Thoracic aorta (tissue), 2 donors: ENCODE measurements around the gene TNS2. TPM values are rescaled to one million over a fixed set of nuclear protein-coding genes. Genes with fewer than 3 reads are reported as not detected.

Experiments used
- ATAC-seq: fragments of 150-250 bp; one replicate; pipeline ENCODE4 v1.8.0; 2017; ENCODE audit warnings: low read depth; ENCODE audit not compliant: insufficient number of reproducible peaks, low FRiP score
- DNase-seq: peaks from one replicate; pipeline ENCODE4 v3.0.0-alpha.2; 2020; ENCODE audit warnings: low spot score
- H3K27ac ChIP-seq, 2 donors: fragments of 200-600 bp; sonication (generic); 1 replicate in 1 of 2; 2 replicates in 1 of 2; pipeline ENCODE4 v1.5.1; 2016; ENCODE audit warnings: mild to moderate bottlenecking in 2 of 2, moderate library complexity in 2 of 2
- H3K27me3 ChIP-seq: fragments of 200-600 bp; sonication (generic); replicated peaks from 2 replicates; pipeline ENCODE4 v1.6.0; 2016; ENCODE audit warnings: mild to moderate bottlenecking; ENCODE audit not compliant: insufficient read depth
- H3K36me3 ChIP-seq: fragments of 200-600 bp; sonication (generic); one replicate; pipeline ENCODE4 v1.5.1; 2016
- H3K4me1 ChIP-seq, 2 donors: fragments of 200-600 bp; sonication (generic); 1 replicate in 1 of 2; 2 replicates in 1 of 2; pipeline versions ENCODE4 v1.5.1 to v1.6.0; 2016; ENCODE audit warnings: low read depth in 2 of 2, mild to moderate bottlenecking in 1 of 2; ENCODE audit not compliant: control insufficient read depth in 1 of 2
- H3K4me3 ChIP-seq: fragments of 200-600 bp; sonication (generic); 2 replicates; pipeline ENCODE4 v1.5.1; 2016; ENCODE audit warnings: mild to moderate bottlenecking
- H3K9me3 ChIP-seq: fragments of 200-600 bp; sonication (generic); 2 replicates; pipeline ENCODE4 v1.5.1; 2016
- CTCF ChIP-seq: fragments of 200-600 bp; sonication (generic); IDR thresholded peaks from one replicate; pipeline ENCODE4 v1.5.1; 2019; ENCODE audit warnings: antibody characterized with exemption
- total RNA-seq, 2 donors: library from RNA; depleted of rRNA; stranded (reverse); fragments of >200 nt; gene quantifications; one replicate each; pipeline versions ENCODE4 v1.1.0 to v1.2.3, GENCODE V29; 2016

TNS2 gene
- 100 to 1,000 TPM; 292 to 307 TPM for total RNA-seq

- H3K27ac ChIP-seq, result peak within 1 kb of the TSS; percentile 95 to 100
- H3K9me3 ChIP-seq, result no peaks in the 10 kb centered on the region
- H3K27me3 ChIP-seq, result no peaks in the 10 kb centered on the region
- no peak for TF ChIP-seq CTCF
- peaks cover 5% of the 10 kb centered on the region for H3K36me3 ChIP-seq
- DNase-seq (no peak), ATAC-seq (no peak)
- peak within 1 kb of the TSS; percentile 78 for H3K4me3 ChIP-seq
- peaks cover 36 to 66% of the 10 kb centered on the region in 2 donors for H3K4me1 ChIP-seq
Observed at GRCh38 chr12:53049571-53050318, at the start of gene TNS2. Gene TNS2, plus strand, starts transcription at chr12:53050065. Its CDS starts 121 bp downstream, at chr12:53050186.

- no peak for DNase-seq
- Histone ChIP-seq H3K9me3 (no peaks in the 10 kb centered on the region), H3K36me3 (no peaks in the 10 kb centered on the region), H3K27me3 (no peaks in the 10 kb centered on the region), H3K4me3 (no peak overlapping the region), H3K27ac (no peak overlapping the region), H3K4me1 (peaks cover 23 to 31% of the 10 kb centered on the region in 2 donors)
- ATAC-seq, result no peak
- TF ChIP-seq CTCF, result no peak
Observed at GRCh38 chr12:53004178-53004577, 45.7 kb upstream of the TNS2 start.

- Histone ChIP-seq H3K4me1 (peaks cover 27 to 35% of the 10 kb centered on the region in 2 donors), H3K27me3 (no peaks in the 10 kb centered on the region), H3K9me3 (no peaks in the 10 kb centered on the region), H3K27ac (no peak overlapping the region), H3K36me3 (no peaks in the 10 kb centered on the region), H3K4me3 (no peak overlapping the region)
- ATAC-seq, result no peak
- no peak for TF ChIP-seq CTCF
- DNase-seq, result no peak
Observed at GRCh38 chr12:53004582-53004981, 45.3 kb upstream of the TNS2 start.

GRCh38 chr12:53005215-53005985, 44.5 kb upstream of the TNS2 start:
- ATAC-seq (peak; percentile 1), DNase-seq (no peak)
- Histone ChIP-seq H3K9me3 (no peaks in the 10 kb centered on the region), H3K36me3 (no peaks in the 10 kb centered on the region), H3K4me1 (peaks cover 28 to 43% of the 10 kb centered on the region in 2 donors), H3K27ac (peak overlapping the region; percentile 74 to 83), H3K27me3 (no peaks in the 10 kb centered on the region), H3K4me3 (peak overlapping the region; percentile 89)
- TF ChIP-seq CTCF, result no peak
